K562 (cell line): ENCODE data around the gene PDK1. TPM values are rescaled to one million over a fixed set of nuclear protein-coding genes. Genes with fewer than 3 reads are reported as not detected.

ENCODE experiments used
- ATAC-seq: fragments of 200-7000 bp; cut with Tn5 transposase; 3 replicates; pipeline ENCODE4 v1.9.1; 2020; ENCODE audit warnings: moderate library complexity
- BruUV-seq: library from RNA; stranded (reverse); fragments of 400-500 nt; replicated peaks from 2 replicates; lab custom pipeline; 2021; lab: Mats Ljungman, UMichigan
- CTCF ChIA-PET: fragments of 300-600 bp; formaldehyde crosslinking; extraction: SDS; loops from one replicate; lab custom pipeline; 2021; ENCODE audit warnings: low intra/inter-chr PET ratio; lab: Yijun Ruan, JAX
- POLR2A ChIA-PET: fragments of 300-600, 350-650 bp; sonication (Branson Sonifier 250); formaldehyde crosslinking; extraction: SDS; loops from one replicate; lab custom pipeline; 2021; ENCODE audit warnings: antibody characterized with exemption, inconsistent platforms; lab: Yijun Ruan, JAX
- DNase-seq, 4 experiments: peaks; one replicate each; pipeline versions ENCODE4 v3.0.0 to v3.0.0-alpha.2; 2011 to 2018; ENCODE audit warnings: low spot score in 3 of 4, mixed read lengths in 3 of 4; ENCODE audit errors: extremely low read depth in 1 of 4
- FAIRE-seq: peaks from 2 replicates; lab custom pipeline; 2011; peaks lifted over from hg19 to GRCh38; lab: Jason Lieb, UNC
- H2AFZ ChIP-seq: 2 replicates; pipeline ENCODE4 v1.6.0; 2011; ENCODE audit warnings: low read depth, low read length, control low read depth, inconsistent platforms
- H3K27ac ChIP-seq: fragments of 200-600 bp; 3 replicates; pipeline ENCODE4 v1.8.0; 2011; ENCODE audit warnings: low read depth, mild to moderate bottlenecking, control low read depth, inconsistent platforms, low read length, moderate library complexity, mixed read lengths; ENCODE audit errors: extremely low read depth
- H3K27me3 ChIP-seq, 2 experiments: fragments of 300-600 bp in 1 of 2; 2 replicates in 1 of 2; 3 replicates in 1 of 2; pipeline versions ENCODE4 v1.6.0 to v1.8.0; 2011; ENCODE audit warnings: inconsistent platforms in 2 of 2, low read length in 2 of 2, mild to moderate bottlenecking in 1 of 2, mixed read lengths in 1 of 2, moderate library complexity in 1 of 2; ENCODE audit not compliant: control insufficient read depth in 2 of 2, insufficient read depth in 2 of 2
- H3K36me3 ChIP-seq: fragments of 300-600 bp; 3 replicates; pipeline ENCODE4 v1.8.0; 2011; ENCODE audit warnings: mild to moderate bottlenecking, low read length, inconsistent platforms; ENCODE audit not compliant: control insufficient read depth, insufficient read depth
- H3K4me1 ChIP-seq, 2 experiments: fragments of 200-600 bp in 1 of 2; replicated peaks in 1 of 2; 2 replicates in 1 of 2; 3 replicates in 1 of 2; pipeline versions ENCODE4 v1.5.1 to v1.8.0; 2011; ENCODE audit warnings: inconsistent platforms in 2 of 2, low read length in 2 of 2, mild to moderate bottlenecking in 1 of 2, mixed read lengths in 1 of 2, moderate library complexity in 1 of 2; ENCODE audit not compliant: control insufficient read depth in 2 of 2, insufficient read depth in 2 of 2
- H3K4me2 ChIP-seq: 2 replicates; pipeline ENCODE4 v1.6.1; 2011; ENCODE audit warnings: low read length, control low read depth, inconsistent platforms, mixed read lengths; ENCODE audit not compliant: insufficient read depth
- H3K4me3 ChIP-seq: fragments of 200-600 bp; sonication (generic), shearing (Covaris generic); 2 replicates; pipeline ENCODE4 v1.5.1; 2016; ENCODE audit warnings: control low read depth, inconsistent platforms
- H3K79me2 ChIP-seq: fragments of 200-600 bp; 3 replicates; pipeline ENCODE4 v1.8.0; 2011; ENCODE audit warnings: low read length, inconsistent platforms; ENCODE audit not compliant: control insufficient read depth, insufficient read depth
- H3K9ac ChIP-seq, 2 experiments: 2 replicates each; pipeline versions ENCODE4 v1.6.0 to v1.6.1; 2011; ENCODE audit warnings: low read depth in 2 of 2, low read length in 2 of 2, control low read depth in 1 of 2, inconsistent platforms in 1 of 2, mild to moderate bottlenecking in 1 of 2, mixed read lengths in 1 of 2; ENCODE audit not compliant: insufficient read depth in 1 of 2
- H3K9me1 ChIP-seq: one replicate; pipeline ENCODE4 v1.6.0; 2011; ENCODE audit warnings: inconsistent platforms, mild to moderate bottlenecking, low read length, moderate library complexity; ENCODE audit not compliant: control insufficient read depth, insufficient read depth
- H3K9me3 ChIP-seq: replicated peaks from 2 replicates; pipeline ENCODE4 v1.5.1; 2011; ENCODE audit warnings: low read depth, low read length, inconsistent platforms; ENCODE audit not compliant: control insufficient read depth, insufficient read depth
- H4K20me1 ChIP-seq: replicated peaks from 2 replicates; pipeline ENCODE4 v1.6.1; 2011; ENCODE audit warnings: low read length, inconsistent platforms, mixed read lengths; ENCODE audit not compliant: control insufficient read depth, insufficient read depth
- CBFB ChIP-seq: sonication (generic); formaldehyde crosslinking; IDR thresholded peaks from 2 replicates; pipeline ENCODE4 v1.4.0; 2020; ENCODE audit warnings: mild to moderate bottlenecking, missing genetic modification reagents
- E2F1 ChIP-seq: sonication (generic); formaldehyde crosslinking; IDR thresholded peaks from 2 replicates; pipeline ENCODE4 v1.8.1; 2023; ENCODE audit warnings: mild to moderate bottlenecking, missing genetic modification reagents, moderate library complexity
- FUS ChIP-seq: fragments of 200-400 bp; formaldehyde crosslinking; optimal IDR thresholded peaks from 2 replicates; pipeline ENCODE3; 2017; ENCODE audit warnings: low read depth, low read length
- MAZ ChIP-seq, 2 experiments: fragments of 450-650 bp in 1 of 2; sonication (generic) in 1 of 2; formaldehyde crosslinking; IDR thresholded peaks in 1 of 2; conservative IDR thresholded peaks in 1 of 2; 2 replicates each; pipeline versions ENCODE4 v1.4.0 to v1.5.0; 2020; ENCODE audit warnings: mild to moderate bottlenecking in 1 of 2, missing genetic modification reagents in 1 of 2
- MTA2 ChIP-seq: fragments of 450-650 bp; IDR thresholded peaks from 2 replicates; pipeline ENCODE4 v1.6.1; 2016; ENCODE audit warnings: low read depth
- NFRKB ChIP-seq: fragments of 450-650 bp; IDR thresholded peaks from 2 replicates; pipeline ENCODE4 v1.6.1; 2016; ENCODE audit warnings: low read depth
- PHB2 ChIP-seq: fragments of 450-650 bp; IDR thresholded peaks from 2 replicates; pipeline ENCODE4 v1.6.1; 2017; ENCODE audit warnings: low read depth
- PHF8 ChIP-seq: fragments of 200-600 bp; sonication (generic); IDR thresholded peaks from 2 replicates; pipeline ENCODE4 v1.6.1; 2012; ENCODE audit warnings: mixed run types, mild to moderate bottlenecking, inconsistent platforms, low read length, moderate library complexity, borderline replicate concordance
- PPARD ChIP-seq: fragments of 250-450 bp; sonication (Bioruptor Pico); IDR thresholded peaks from 2 replicates; pipeline ENCODE4 v1.8.0; 2022; ENCODE audit warnings: inconsistent platforms, mild to moderate bottlenecking, moderate library complexity
- RUNX1 ChIP-seq: sonication (generic); IDR thresholded peaks from 2 replicates; pipeline ENCODE4 v1.6.1; 2016; ENCODE audit warnings: antibody characterized with exemption, low read depth
- SMARCB1 ChIP-seq: IDR thresholded peaks from 2 replicates; pipeline ENCODE4 v1.6.1; 2011; ENCODE audit warnings: improper control_type of control experiment, low read depth; ENCODE audit not compliant: insufficient read length
- STAG1 ChIP-seq: sonication (generic); formaldehyde crosslinking; IDR thresholded peaks from 2 replicates; pipeline ENCODE4 v1.5.0; 2020; ENCODE audit warnings: missing genetic modification reagents, borderline replicate concordance
- ZBTB12 ChIP-seq: fragments of 250-450 bp; sonication (Bioruptor Pico); IDR thresholded peaks from 2 replicates; pipeline ENCODE4 v1.4.0; 2020
- ZBTB17 ChIP-seq: fragments of 450-650 bp; formaldehyde crosslinking; IDR thresholded peaks from 2 replicates; pipeline ENCODE4 v1.4.0; 2020; ENCODE audit warnings: mild to moderate bottlenecking
- ZKSCAN1 ChIP-seq: fragments of 150-350 bp; IDR thresholded peaks from 2 replicates; pipeline ENCODE4 v1.6.1; 2016; ENCODE audit warnings: low read depth, low read length
- ZNF239 ChIP-seq: fragments of 250-450 bp; sonication (Bioruptor Pico); IDR thresholded peaks from 2 replicates; pipeline ENCODE4 v1.4.0; 2020; ENCODE audit warnings: mild to moderate bottlenecking
- ZNF316 ChIP-seq: fragments of 450-650 bp; IDR thresholded peaks from 2 replicates; pipeline ENCODE4 v1.6.1; 2016
- WGBS: fragments of 100-300 bp; shearing (Covaris generic); methylation state at CpG from one replicate; pipeline ENCODE4 v1.1.6; 2016; ENCODE audit warnings: low coverage, mixed read lengths; ENCODE audit not compliant: insufficient coverage; ENCODE audit errors: missing lambda C conversion rate; 5-methylcytosine and 5-hydroxymethylcytosine counted together
- in situ Hi-C: fragments of 300-500 bp; cut with MboI; formaldehyde crosslinking; loops from 4 replicates; pipeline ENCODE4 v1.15.0; 2018; ENCODE audit warnings: inconsistent platforms, mixed read lengths
- intact Hi-C: fragments of 100-400 bp; cut with micrococcal nuclease; formaldehyde crosslinking; loops from 2 replicates; pipeline ENCODE4 v1.14.2; 2022
- polyA plus RNA-seq, 8 experiments: library from polyadenylated mRNA; depleted of rRNA in 4 of 8; stranded (reverse) in 5 of 8; unstranded in 3 of 8; fragments of >200 nt; fragmentation: Nextera tagmentation in 2 of 8; fragmentation: Illumina TruSeq in 1 of 8; extraction: Ambion mirVana in 2 of 8; extraction: Trizol in 1 of 8; gene quantifications; 2 replicates each; pipeline versions ENCODE4 v1.2.1 to v1.2.3, GENCODE V29; 2011 to 2014; ENCODE audit warnings: inconsistent platforms in 1 of 8, missing spikeins in 1 of 8
- total RNA-seq, 7 experiments: library from RNA; depleted of rRNA in 6 of 7; stranded (reverse); fragments of >200 nt in 6 of 7; fragmentation: Illumina TruSeq in 2 of 7; extraction: Trizol in 2 of 7; gene quantifications; 2 replicates each; pipeline versions ENCODE4 v1.2.1 to v1.2.3, GENCODE V29; 2011 to 2021; ENCODE audit warnings: low replicate concordance in 1 of 7
- TF ChIP-seq, protein P1 (sequence below), 2 experiments: fragments of 450-650 bp in 1 of 2; IDR thresholded peaks; 2 replicates each; pipeline ENCODE4 v1.6.1; 2011 to 2017; ENCODE audit warnings: low read depth in 2 of 2, antibody characterized with exemption in 1 of 2, borderline replicate concordance in 1 of 2, low read length in 1 of 2, mild to moderate bottlenecking in 1 of 2, mixed read lengths in 1 of 2; ENCODE audit not compliant: control insufficient read depth in 1 of 2
- TF ChIP-seq, protein P2 (sequence below): sonication (generic); formaldehyde crosslinking; IDR thresholded peaks from 2 replicates; pipeline ENCODE4 v1.9.0; 2022; ENCODE audit warnings: mild to moderate bottlenecking, missing genetic modification reagents

PDK1 gene
- total and polyA plus RNA-seq, 9 of the 15 experiments (the other 6 are each of a cell fraction or from before 2014, with no cell fraction given), result 3.5 to 176 (median 13.9) TPM

DNA sequence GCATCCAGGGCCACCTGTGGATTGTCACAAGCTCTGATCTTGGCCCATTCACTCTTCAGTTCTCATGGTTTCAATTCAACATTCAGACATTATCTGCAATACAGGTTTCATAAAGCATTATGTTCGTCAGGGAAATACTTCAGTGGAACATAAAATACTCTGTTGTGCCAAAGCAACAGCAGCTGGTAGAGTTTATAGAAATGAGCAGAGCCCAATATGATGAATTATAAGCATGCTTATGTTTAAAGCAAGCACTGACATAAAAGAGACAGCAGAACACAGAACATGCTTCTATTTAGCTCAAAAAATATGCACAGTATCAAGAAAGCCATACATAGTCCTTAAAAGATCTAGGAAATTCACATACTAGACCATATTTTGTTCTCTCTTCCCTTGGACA, 71.3 kb downstream of the PDK1 start:
- intact Hi-C loops, result no loop called here
- no peaks in the 10 kb centered on the region for H3K9me1 ChIP-seq
- no peak for DNase-seq
- ATAC-seq, result no peak
- no peaks in the 10 kb centered on the region for H3K36me3 ChIP-seq
- H3K27me3 ChIP-seq, result no peaks in the 10 kb centered on the region
- WGBS, result 5% methylated on average over 1 of the region's 1 CpG
- 0 out of 2 replicates have a peak, but pooled peaks cover 1% of the 10 kb centered on the region for H3K9me3 ChIP-seq
- no peak overlapping the region for H3K4me2 ChIP-seq
- no peaks in the 10 kb centered on the region for H3K79me2 ChIP-seq
- H3K9ac ChIP-seq, result no peak overlapping the region
- CTCF ChIA-PET, result no interaction called here
- H4K20me1 ChIP-seq, result no peaks in the 10 kb centered on the region
- no peak for FAIRE-seq
- POLR2A ChIA-PET, result interaction anchor here (0.9 to 1.5 kb wide), 2 partner anchors 14 to 20 kb away, joined by 3 to 4 read pairs; no protein-coding TSS in a partner anchor
- H3K4me1 ChIP-seq, result no peaks in the 10 kb centered on the region; a peak in 1 of 5 replicates
- in situ Hi-C loops, result no loop called here
- no peak overlapping the region for H2AFZ ChIP-seq
- BruUV-seq, result no TSS peak
- H3K27ac ChIP-seq, result no peak overlapping the region
- no peak overlapping the region for H3K4me3 ChIP-seq
- TF ChIP-seq ZBTB12 (no peak), PHB2 (no peak), MTA2 (no peak), E2F1 (CRISPR knock-in tag) (no peak), FUS (no peak), STAG1 (CRISPR knock-in tag) (no peak), RUNX1 (no peak), NFRKB (no peak), PHF8 (no peak), MAZ (CRISPR knock-in tag; conservative IDR thresholded peaks at IDR 0.05 in 1 of 2, IDR thresholded peaks at IDR 0.05 in 1 of 2) (no peak), ZNF316 (no peak), ZNF239 (no peak), ZKSCAN1 (no peak), PPARD (CRISPR knock-in tag) (no peak), ZBTB17 (CRISPR knock-in tag) (no peak), CBFB (CRISPR knock-in tag) (no peak), SMARCB1 (no peak)
- TF ChIP-seq, protein P1, sequence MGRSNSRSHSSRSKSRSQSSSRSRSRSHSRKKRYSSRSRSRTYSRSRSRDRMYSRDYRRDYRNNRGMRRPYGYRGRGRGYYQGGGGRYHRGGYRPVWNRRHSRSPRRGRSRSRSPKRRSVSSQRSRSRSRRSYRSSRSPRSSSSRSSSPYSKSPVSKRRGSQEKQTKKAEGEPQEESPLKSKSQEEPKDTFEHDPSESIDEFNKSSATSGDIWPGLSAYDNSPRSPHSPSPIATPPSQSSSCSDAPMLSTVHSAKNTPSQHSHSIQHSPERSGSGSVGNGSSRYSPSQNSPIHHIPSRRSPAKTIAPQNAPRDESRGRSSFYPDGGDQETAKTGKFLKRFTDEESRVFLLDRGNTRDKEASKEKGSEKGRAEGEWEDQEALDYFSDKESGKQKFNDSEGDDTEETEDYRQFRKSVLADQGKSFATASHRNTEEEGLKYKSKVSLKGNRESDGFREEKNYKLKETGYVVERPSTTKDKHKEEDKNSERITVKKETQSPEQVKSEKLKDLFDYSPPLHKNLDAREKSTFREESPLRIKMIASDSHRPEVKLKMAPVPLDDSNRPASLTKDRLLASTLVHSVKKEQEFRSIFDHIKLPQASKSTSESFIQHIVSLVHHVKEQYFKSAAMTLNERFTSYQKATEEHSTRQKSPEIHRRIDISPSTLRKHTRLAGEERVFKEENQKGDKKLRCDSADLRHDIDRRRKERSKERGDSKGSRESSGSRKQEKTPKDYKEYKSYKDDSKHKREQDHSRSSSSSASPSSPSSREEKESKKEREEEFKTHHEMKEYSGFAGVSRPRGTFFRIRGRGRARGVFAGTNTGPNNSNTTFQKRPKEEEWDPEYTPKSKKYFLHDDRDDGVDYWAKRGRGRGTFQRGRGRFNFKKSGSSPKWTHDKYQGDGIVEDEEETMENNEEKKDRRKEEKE (IDR thresholded peaks at IDR 0.05; ENCODE audit: borderline replicate concordance in 1 of 2, control insufficient read depth in 1 of 2, low read depth in 2 of 2, low read length in 1 of 2), result no peak
- TF ChIP-seq, protein P2, sequence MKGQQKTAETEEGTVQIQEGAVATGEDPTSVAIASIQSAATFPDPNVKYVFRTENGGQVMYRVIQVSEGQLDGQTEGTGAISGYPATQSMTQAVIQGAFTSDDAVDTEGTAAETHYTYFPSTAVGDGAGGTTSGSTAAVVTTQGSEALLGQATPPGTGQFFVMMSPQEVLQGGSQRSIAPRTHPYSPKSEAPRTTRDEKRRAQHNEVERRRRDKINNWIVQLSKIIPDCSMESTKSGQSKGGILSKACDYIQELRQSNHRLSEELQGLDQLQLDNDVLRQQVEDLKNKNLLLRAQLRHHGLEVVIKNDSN, result no peak
